Testis (tissue), 2 donors: Measurements from ENCODE around the gene PTPRE.

Experiments
- CTCF ChIP-seq, 3 experiments: fragments of 450-650 bp in 2 of 3; fragments of 200-600 bp in 1 of 3; sonication (generic) in 1 of 3; IDR thresholded peaks; one replicate each; pipeline ENCODE4 v1.5.1; 2016 to 2019; ENCODE audit warnings: antibody characterized with exemption in 3 of 3, mild to moderate bottlenecking in 2 of 3, moderate library complexity in 1 of 3
- POLR2A ChIP-seq: fragments of 450-650 bp; IDR thresholded peaks from one replicate; pipeline ENCODE4 v1.6.1; 2017; ENCODE audit warnings: antibody characterized with exemption, mild to moderate bottlenecking, moderate library complexity

- no peak for TF ChIP-seq POLR2A
- no peak for TF ChIP-seq CTCF (IDR thresholded peaks at IDR 0.05)
Measured at GRCh38 chr10:128045833-128046120, 138.9 kb downstream of the PTPRE start.
